Left cardiac atrium (tissue), 4 donors: ENCODE measurements around the gene CFAP53. TPM values are rescaled to one million over a fixed set of nuclear protein-coding genes. Genes with fewer than 3 reads are reported as not detected.
"Not testable (repeated sequence)": the region's sequence is repeated elsewhere in the genome, so short reads cannot be mapped to it uniquely, and the experiment has no call there.

Experiments used
- ATAC-seq, 2 donors: fragments of 200-7000 bp; cut with Tn5 transposase; one replicate each; pipeline ENCODE4 v1.9.1; 2020; ENCODE audit warnings: mild to moderate bottlenecking in 2 of 2, moderate library complexity in 2 of 2
- DNase-seq: peaks from one replicate; pipeline ENCODE4 v3.0.0-alpha.2; 2020
- intact Hi-C, 2 donors: fragments of 100-400 bp; cut with DNase I; formaldehyde crosslinking; loops; one replicate each; pipeline versions ENCODE4 v1.14.1 to v1.15.1; 2022 to 2023
- long read RNA-seq: library from polyadenylated mRNA; unstranded; transcript quantifications from one replicate; pipeline ENCODE4 v2.0.0, GENCODE V29; 2021
- total RNA-seq, 2 donors: library from RNA; stranded (reverse); fragmentation: NEBNext Ultra II Directional; extraction: Animal tissue kit (Norgen Biotek cat#: 25700); gene quantifications; one replicate each; pipeline ENCODE4 v1.2.1, GENCODE V29; 2021
- donor health status: DM: no; HTN: yes; CAD: no.
- donor health status: DM: no; HTN: yes; CAD: no; lungs with severe emphysema.
- donor health status: DM: yes; HTN: yes; CAD: no.
- donor health status: Dilated cardiomyopathy.

The CFAP53 gene, protein sequence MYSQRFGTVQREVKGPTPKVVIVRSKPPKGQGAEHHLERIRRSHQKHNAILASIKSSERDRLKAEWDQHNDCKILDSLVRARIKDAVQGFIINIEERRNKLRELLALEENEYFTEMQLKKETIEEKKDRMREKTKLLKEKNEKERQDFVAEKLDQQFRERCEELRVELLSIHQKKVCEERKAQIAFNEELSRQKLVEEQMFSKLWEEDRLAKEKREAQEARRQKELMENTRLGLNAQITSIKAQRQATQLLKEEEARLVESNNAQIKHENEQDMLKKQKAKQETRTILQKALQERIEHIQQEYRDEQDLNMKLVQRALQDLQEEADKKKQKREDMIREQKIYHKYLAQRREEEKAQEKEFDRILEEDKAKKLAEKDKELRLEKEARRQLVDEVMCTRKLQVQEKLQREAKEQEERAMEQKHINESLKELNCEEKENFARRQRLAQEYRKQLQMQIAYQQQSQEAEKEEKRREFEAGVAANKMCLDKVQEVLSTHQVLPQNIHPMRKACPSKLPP
- under 1 TPM; 0.18 to 0.35 TPM for total RNA-seq
- long read RNA-seq: 0 reads

- peak; percentile 96 for DNase-seq
- peak; percentile 97 to 98 for ATAC-seq
- intact Hi-C loops: no loop called here
These were observed at the start of gene CFAP53 for GRCh38 chr18:50266248-50266704. Gene CFAP53 (minus strand): TSS chr18:50266495. CDS start chr18:50266404, 91 bp downstream.

DNA sequence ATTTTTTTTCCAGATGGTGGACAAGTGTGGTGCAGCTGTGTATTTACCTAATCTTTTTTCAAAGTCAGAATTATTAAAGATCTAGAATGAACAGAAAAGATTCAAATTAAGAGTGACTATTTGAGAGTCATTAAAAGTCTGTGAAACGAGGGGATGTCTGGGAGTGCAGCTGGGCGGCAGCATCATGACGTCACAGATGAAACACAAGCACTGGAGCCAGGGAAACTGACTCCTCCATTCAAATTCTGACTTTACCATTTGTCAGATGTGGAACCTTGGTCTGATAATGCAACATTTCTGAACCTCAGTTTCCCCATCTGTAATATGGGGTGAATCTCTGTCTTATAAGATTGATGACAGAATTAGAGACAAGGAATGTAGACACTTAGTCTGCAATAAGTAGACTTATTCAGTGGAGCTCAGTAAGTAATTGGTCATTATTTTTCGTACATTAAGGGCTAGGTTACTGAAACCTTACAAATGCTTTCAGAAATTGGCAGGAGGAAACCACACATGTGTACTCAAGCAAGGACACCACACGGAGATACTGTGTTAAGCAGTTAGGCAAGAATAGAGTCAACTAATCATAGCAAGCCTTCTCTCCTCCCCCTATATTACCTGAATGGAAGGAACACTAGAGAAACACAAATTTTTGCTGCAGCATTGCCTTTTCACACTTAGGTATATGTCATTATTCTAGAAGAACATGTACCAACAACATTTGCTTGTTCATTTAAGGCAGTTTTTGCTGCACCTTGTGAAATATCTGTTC is 49.0 kb upstream of the CFAP53 start:
- intact Hi-C loops: no loop called here
- DNase-seq: no peak
- ATAC-seq: no peak

- ATAC-seq (no peak), DNase-seq (no peak)
- intact Hi-C loops: no loop called here
These were observed 47.7 kb upstream of the CFAP53 start for GRCh38 chr18:50313873-50314460.

GRCh38 chr18:50313031-50313607 is 46.8 kb upstream of the CFAP53 start:
- intact Hi-C loops: no loop called here

DNA sequence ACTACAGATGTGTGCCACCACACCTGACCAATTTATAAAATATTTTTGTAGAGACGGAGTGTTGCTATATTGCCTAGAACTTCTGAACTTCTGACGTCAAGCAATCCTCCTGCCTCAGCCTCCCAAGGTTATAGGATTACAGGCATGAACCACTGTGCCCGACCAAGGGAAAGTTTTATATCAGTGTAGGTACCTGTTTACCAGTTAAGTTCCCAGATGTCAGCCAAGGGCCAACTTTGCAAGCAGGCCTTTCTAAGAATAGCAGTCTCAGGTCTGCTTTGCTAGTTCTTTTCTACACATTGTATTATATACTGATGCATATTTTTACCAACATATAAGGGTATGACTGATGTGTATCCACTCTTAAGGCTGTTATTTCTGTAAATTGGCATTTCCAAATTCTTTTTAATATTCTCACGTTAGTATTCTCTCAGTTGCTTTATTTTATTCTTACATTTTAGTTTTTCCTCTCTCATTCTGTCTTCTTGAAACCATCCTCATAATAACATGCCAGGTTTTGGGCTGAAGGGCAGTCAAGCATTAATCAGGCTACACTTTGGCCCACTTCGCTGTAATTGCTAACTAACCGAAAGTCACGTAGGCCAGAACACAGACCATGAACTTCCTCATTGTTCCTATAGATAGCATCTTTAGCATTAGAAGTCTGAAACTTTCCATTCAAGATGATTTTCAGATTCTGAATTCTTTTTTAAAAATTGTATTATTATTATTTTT is 46.2 kb upstream of the CFAP53 start:
- no peak for DNase-seq
- intact Hi-C loops: no loop called here
- ATAC-seq: no peak

More at GRCh38 chr18:50313031-50313607, 46.8 kb upstream of the CFAP53 start:
- ATAC-seq (no peak), DNase-seq (no peak)

DNA sequence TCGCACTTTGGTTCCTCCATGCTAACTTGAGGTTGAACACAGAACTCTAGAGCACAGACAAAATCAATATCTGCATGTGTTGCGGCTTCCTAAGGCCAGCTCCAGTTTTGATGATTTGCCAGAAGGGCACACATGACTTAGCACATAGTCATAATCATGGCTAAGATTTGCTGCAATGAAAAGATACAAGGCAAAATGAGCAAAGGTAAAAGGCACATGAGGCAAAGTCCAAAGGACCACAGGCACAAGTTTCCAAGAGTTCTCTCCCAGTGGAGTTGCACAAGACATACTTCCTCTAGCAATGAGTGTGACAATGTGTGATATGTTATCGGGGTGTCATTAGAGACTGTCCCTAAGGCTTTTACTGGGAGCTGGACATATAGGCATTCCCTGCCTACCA is 45.4 kb upstream of the CFAP53 start:
- ATAC-seq: no peak
- no peak for DNase-seq
- intact Hi-C loops: no loop called here

DNA sequence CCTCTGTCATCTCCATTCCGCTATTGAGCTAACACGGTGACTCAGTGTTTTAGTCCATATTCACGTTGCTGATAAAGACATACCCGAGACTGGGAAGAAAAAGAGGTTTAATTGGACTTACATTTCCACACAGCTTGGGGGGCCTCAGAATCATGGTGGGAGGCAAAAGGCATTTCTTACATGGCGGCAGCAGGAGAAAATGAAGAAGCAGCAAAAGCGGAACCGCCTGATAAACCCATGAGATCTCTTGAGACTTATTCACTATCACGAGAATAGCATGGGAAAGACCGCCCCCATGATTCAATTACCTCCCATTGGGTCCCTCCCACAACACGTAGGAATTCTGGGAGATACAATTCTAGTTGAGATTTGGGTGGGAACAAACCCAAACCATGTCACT is 43.8 kb upstream of the CFAP53 start:
- no peak for DNase-seq
- intact Hi-C loops: no loop called here

DNA sequence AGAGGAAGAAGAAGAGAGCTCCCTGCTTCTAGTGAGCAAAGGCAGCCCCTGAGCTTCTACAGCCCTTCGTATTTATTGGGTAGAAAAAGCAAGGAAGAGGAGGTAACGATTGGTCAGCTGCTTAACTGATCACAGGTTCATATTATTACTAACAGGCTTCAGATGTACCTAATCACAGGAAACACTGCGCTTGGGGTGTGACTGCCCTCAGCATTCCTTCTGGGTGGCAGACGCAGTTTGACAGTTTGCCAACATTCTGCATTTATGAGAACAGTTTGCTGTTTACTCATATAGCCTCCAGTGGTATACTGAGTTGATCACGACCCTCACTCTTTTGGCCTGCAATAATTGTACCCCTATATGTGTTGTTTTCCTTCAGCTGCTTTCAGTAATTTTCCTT is 42.6 kb upstream of the CFAP53 start:
- DNase-seq, ATAC-seq: not testable (repeated sequence)
- intact Hi-C loops: loop anchor here in 1 of 2 donors (10.0 kb wide), 1 partner anchor 116 kb away; no protein-coding TSS in a partner anchor

More for the DNA sequence above, 43.8 kb upstream of the CFAP53 start:
- no peak for ATAC-seq

DNA sequence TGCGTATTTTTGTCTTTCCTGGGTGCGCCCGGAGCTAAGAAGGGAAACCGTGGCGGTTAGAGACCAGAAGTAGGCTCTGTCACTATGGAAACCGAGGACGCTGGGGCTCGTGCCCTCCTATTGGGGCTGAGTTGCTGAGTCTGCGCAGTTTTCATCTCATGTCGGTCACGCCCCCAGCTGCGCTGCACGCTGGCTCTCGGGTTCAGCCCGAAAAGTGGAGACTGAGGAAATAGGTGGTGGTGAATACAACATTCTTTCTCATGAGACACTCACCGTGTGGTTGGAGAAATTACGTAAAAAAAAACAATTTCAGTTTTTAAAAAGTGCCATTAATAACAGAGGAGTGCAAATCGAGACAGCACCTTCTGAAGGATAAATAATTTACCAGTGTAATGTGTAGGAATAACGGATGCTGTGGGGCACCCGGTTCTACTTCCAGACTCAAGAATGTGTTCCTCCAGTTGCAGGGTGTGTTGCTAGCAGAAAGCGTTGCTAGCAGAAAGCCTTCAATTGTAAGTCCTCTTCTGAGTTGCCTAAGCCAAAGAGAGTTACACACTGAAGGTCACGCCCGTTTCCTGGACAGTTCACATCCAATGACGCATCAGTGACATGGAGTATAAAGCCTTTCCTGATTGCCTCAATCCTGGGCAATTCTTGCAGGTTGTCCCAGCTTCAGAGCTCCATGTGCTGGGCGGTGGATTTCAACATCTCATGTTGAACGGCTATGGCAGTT is 41.6 kb upstream of the CFAP53 start:
- DNase-seq (peak; percentile 94), ATAC-seq (peak; percentile 98 to 100)
- intact Hi-C loops: loop anchor here in 1 of 2 donors (10.0 kb wide), 1 partner anchor 117 kb away; no protein-coding TSS in a partner anchor

GRCh38 chr18:50307400-50307737 is 41.1 kb upstream of the CFAP53 start:
- intact Hi-C loops: loop anchor here in 1 of 2 donors (10.0 kb wide), 1 partner anchor 117 kb away; no protein-coding TSS in a partner anchor
- peak in 1 of 2 donors; percentile 15 for ATAC-seq
- no peak for DNase-seq

DNA sequence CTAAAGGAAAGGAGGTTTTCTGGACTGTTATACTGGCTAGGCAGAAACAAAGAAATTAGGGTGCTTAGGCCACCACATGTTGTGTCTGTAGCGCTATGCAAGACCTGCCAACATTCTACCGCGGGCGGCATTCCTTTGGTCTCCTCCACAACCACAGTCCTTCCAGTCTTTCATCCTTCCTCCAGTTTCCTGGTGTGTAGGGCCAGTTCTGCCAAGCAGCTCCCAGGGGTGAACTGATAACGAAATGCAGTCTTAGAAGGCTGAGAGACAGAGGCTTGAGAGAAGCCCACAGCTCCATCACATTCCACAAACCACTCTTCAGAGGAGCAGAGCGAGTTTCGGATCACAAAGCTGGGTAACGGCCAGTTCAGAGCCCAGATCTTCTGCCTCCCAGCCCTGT is 40.6 kb upstream of the CFAP53 start:
- peak; percentile 24 to 27 for ATAC-seq
- no peak for DNase-seq
- intact Hi-C loops: loop anchor here in 1 of 2 donors (10.0 kb wide), 1 partner anchor 118 kb away; no protein-coding TSS in a partner anchor

GRCh38 chr18:50301074-50301473 is 34.8 kb upstream of the CFAP53 start:
- DNase-seq: no peak
- intact Hi-C loops: loop anchor here in 1 of 2 donors (10.0 kb wide), 1 partner anchor 124 kb away; no protein-coding TSS in a partner anchor
- no peak for ATAC-seq

DNA sequence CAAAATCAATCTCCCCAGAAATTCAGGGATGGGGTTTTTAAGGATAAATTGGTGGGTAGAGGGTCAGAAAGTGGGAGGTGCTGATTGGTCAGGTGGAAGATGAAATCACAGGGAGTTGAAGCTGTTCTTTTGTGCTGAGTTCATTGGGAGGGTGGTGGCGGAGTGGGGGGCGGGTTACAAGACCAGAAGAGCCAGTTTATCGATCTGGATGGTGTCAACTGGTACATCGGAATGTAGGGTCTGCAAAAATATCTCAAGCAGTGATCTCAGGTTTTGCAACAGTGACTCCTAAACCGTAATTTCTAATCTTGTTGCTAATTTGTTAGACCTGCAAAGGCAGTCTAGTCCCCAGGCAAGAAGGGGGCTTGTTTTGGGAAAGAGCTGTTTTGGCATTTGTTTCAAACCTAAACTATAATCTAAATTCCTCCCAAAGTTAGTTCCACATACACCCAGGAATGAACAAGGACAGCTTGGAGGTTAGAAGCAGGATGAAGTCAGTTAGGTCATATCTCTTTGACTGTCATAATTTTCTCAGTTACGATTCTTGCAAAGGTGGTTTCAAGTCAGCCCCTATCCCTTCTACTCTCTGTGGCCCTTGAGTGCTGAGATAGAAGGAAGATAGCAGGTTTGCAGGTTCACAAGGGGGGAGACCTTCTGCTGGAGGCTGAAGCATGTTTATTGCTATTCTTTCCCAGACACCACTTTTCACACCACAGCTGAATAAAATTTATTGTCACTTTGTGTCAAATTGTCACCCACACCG is 33.5 kb upstream of the CFAP53 start:
- ATAC-seq (no peak), DNase-seq (no peak)
- intact Hi-C loops: loop anchor here in 1 of 2 donors (10.0 kb wide), 1 partner anchor 125 kb away; no protein-coding TSS in a partner anchor

DNA sequence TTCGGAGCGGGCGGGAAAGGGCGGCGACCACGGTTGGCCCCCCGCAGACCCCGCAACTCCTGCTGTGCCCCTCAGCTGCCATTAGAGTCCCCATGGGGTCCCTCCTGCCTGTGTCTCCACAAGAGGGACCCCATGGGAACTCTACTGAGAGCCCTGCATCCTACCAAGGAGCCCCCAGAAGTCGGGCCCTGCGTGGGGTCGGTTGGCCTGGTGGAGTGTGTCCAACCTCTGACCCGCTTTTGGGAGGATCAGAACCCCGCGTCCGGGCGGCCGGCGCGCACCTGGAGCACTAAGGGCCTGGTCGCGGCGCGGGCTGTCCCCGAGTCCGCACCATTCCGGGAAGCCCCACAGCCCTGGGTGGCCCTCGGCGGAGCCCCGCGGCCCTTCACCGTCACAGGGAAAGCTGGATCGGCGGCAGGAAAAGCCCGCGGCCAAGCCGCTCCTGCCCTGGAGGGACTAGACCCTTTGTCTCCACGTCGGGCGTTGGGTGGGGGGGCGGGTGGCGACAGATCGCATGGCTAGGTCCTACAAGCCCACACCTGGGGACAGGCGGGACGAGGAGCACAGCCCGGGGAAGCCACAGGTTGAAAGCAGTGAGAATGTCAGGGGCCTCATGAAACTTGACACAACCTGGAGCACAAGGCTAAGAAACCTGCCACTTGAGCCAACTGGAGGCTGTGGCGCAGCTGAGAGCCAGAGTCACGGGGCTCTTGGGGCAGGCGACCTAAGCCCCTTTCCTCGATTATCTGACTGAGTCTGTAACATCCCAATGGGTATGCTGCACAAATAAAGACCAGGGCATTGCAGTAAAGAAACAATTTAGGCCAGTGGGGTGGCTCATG is 32.4 kb upstream of the CFAP53 start:
- intact Hi-C loops: no loop called here
- ATAC-seq (peak; percentile 30 to 31), DNase-seq (no peak)

DNA sequence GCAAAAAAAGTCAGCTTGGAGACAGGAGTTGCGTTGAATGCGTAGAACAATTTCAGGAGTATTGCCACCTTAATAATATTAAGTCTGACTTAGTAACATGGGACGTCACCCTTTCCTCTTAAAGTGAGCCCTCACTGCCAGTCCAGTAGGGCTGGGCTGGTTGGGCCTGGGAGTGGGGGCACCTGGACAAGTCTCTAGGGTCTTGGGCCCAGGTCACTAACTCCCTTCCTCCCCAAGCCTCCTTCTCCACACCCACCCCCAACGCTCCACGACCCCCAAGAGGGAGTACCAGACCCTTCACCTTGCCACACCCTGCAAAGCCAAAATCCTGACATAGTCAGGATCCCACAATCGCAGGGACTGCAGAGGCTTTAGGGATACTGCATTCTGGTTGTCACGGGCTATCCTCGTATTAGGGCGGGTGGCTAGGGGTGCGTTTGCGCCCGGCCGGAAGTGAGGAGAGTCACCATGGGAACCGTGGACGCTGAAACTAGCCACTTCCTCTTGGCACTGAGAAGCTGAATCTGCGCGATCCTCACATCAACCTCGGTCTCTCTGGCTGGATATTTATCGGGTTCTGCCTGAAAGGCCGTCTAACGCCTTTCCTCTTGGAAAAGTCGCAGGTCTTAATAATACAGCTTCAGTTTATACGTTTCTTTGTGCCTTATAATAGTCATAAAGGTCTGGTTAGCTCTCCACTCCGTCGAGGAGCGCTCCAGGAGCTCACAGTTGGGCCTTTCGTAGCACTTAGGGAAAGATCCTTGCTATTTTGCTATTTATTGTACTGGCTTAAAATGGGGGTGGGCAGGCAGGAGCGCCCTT is 31.5 kb upstream of the CFAP53 start:
- ATAC-seq (peak; percentile 97 to 98), DNase-seq (peak; percentile 87)
- intact Hi-C loops: no loop called here
